Measurements from ENCODE around the gene PLCB1.

Gene PLCB1

DNA sequence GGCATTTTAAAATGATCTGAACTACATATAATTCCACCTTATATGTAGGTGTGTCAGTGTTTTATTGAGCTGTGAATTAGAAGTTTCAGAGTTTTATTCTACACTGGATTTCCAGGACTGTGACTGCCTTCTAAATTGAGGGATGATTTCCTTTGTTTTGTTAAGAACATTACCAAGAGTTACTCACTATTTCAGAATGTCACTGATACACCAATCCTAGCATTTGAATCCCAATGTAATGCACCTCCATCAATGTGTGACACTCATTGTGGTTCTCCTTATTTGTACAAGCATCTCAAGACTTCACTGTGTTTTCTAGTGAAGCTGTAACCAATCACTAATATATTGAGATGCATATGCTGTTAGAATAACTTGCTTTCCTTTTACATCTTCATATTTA, 86.8 kb downstream of the PLCB1 start:
- no peak for DNase-seq (ENCODE audit: low read depth, low spot score)

DNA sequence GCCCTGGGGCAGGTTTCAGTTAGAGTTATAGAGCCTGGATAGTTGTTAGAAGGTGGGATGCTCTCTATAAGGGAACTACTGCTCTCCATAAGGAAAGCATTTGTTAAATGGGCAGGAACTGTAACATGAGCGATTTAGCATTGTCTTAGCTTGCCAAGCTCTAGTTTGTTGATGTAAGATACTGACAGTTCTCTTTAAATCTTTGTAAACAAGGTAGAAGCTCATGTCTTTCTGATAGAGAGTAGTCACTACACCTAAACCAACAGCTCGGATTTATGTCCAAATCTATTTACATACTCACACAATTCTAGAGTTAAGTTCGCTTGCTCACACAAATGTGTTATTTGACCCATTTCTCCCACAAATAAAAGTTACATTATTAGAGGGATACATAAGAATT, 87.3 kb downstream of the PLCB1 start:
- no peak for DNase-seq (ENCODE audit: low read depth, low spot score)
- H3K9me3 ChIP-seq (ENCODE audit: low read depth, low read length): no peaks in the 10 kb centered on the region
- TF ChIP-seq POLR2AphosphoS5 (IDR thresholded peaks at IDR 0.05; ENCODE audit: borderline replicate concordance, low read depth, low read length): no peak
- no peak for TF ChIP-seq FOXP2 (optimal IDR thresholded peaks at IDR 0.05; ENCODE audit: control extremely low read depth, extremely low read length, insufficient read depth)
- TF ChIP-seq EZH2 (IDR thresholded peaks at IDR 0.05): no peak
- no peak overlapping the region for H3K9ac ChIP-seq (ENCODE audit: insufficient read length)
- H3K36me3 ChIP-seq (ENCODE audit: insufficient read depth, low read length): no peaks in the 10 kb centered on the region
- H3K4me3 ChIP-seq: no peak overlapping the region
- no peak overlapping the region for H3K27ac ChIP-seq

More for the DNA sequence above, 86.8 kb downstream of the PLCB1 start:
- Histone ChIP-seq H3K27ac (no peak overlapping the region), H3K9me3 (ENCODE audit: low read depth, low read length) (no peaks in the 10 kb centered on the region), H3K36me3 (ENCODE audit: insufficient read depth, low read length) (no peaks in the 10 kb centered on the region), H3K9ac (ENCODE audit: insufficient read length) (no peak overlapping the region), H3K4me3 (no peak overlapping the region)
- no peak for TF ChIP-seq POLR2AphosphoS5 (IDR thresholded peaks at IDR 0.05; ENCODE audit: borderline replicate concordance, low read depth, low read length)
- no peak for TF ChIP-seq EZH2 (IDR thresholded peaks at IDR 0.05)
- no peak for TF ChIP-seq FOXP2 (optimal IDR thresholded peaks at IDR 0.05; ENCODE audit: control extremely low read depth, extremely low read length, insufficient read depth)

DNA sequence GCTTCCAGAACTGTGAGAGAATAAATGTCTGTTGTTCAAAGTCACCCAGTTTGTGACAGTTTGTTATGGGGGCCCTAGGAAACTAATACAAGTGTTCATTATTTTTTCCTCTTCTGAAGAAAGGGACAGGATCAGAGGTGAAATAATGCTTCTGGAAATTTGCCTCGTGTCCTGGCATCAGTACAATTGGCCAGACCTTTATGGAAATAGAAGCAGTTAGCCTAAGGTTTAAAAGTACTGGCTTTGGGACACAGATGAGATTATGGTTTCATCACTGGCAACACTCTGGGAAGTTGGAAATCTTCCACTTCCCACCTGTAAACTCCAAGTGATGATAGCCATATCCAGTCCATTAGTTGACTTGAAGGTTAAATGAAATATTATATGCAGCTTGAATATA, 88.7 kb downstream of the PLCB1 start:
- no peak for DNase-seq (ENCODE audit: low read depth, low spot score)
- Histone ChIP-seq H3K36me3 (ENCODE audit: insufficient read depth, low read length) (no peaks in the 10 kb centered on the region), H3K9me3 (ENCODE audit: low read depth, low read length) (no peaks in the 10 kb centered on the region), H3K27ac (no peak overlapping the region), H3K9ac (ENCODE audit: insufficient read length) (no peak overlapping the region), H3K4me3 (no peak overlapping the region)
- no peak for TF ChIP-seq POLR2AphosphoS5 (IDR thresholded peaks at IDR 0.05; ENCODE audit: borderline replicate concordance, low read depth, low read length)
- TF ChIP-seq EZH2 (IDR thresholded peaks at IDR 0.05): no peak
- no peak for TF ChIP-seq FOXP2 (optimal IDR thresholded peaks at IDR 0.05; ENCODE audit: control extremely low read depth, extremely low read length, insufficient read depth)

DNA sequence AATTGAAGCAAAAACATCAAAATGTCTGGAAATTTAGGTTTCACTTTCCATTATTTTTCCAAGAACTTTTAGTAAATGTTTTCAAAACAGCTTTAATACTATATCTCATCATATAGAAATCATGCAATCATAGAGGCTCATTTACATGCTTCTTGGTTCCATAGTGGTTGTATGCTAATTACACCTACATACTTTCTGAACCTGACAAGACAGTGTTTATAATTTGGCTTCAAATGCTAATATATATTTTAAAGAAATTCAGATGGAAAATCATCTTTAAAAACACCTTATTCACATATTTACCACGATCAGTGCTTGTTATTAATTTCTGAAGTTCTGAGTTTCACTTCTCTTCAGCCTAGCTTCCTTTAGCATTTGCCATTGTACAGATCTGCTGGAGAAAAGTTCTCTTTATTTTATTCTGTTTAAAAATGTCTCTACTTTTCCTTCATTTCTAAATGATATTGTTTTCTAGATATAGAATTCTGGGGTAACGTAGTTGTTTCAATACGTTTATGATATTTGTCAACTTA, 89.9 kb downstream of the PLCB1 start:
- Histone ChIP-seq H3K9me3 (ENCODE audit: low read depth, low read length) (no peaks in the 10 kb centered on the region), H3K4me3 (no peak overlapping the region), H3K36me3 (ENCODE audit: insufficient read depth, low read length) (no peaks in the 10 kb centered on the region), H3K27ac (no peak overlapping the region), H3K9ac (ENCODE audit: insufficient read length) (no peak overlapping the region)
- TF ChIP-seq EZH2 (IDR thresholded peaks at IDR 0.05) (no peak), FOXP2 (optimal IDR thresholded peaks at IDR 0.05; ENCODE audit: control extremely low read depth, extremely low read length, insufficient read depth) (no peak), POLR2AphosphoS5 (IDR thresholded peaks at IDR 0.05; ENCODE audit: borderline replicate concordance, low read depth, low read length) (no peak)
- no peak for DNase-seq (ENCODE audit: low read depth, low spot score)

DNA sequence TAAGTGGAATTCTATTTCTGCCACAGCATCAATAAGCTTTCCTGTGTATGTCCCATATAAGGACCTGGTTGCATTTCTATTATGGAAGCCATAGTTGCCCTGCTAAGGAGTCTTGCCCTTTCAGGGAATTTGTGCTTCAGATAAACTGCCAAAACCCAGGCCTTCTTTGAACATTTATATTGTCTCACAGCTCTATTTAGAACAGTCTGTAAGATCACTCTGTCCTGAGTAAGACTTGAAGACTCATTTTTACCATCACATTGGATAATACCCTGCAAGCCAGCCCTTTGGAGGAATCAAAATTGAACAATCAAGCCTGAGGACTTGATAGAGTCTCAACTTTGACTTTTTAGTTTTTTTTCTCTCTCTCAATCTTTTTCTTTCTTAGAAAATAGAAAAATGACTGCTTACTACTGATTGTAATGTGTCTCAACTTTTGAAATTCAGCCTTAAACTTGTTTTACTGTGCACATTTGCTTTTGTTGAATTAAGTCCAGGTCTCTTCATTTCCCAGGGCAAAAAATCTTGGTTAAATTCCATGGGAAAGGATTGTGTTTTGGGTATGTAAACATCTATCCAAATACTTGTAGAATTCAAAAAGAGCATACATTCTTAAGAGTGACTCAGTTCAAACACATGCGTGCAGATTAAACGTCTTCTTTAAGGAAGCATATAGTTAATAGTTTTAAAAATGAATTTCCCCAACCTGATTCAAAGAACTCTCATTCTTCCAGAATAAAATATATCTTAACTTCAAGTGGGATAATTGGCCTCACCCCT, 91.2 kb downstream of the PLCB1 start:
- Histone ChIP-seq H3K9me3 (ENCODE audit: low read depth, low read length) (no peaks in the 10 kb centered on the region), H3K4me3 (no peak overlapping the region), H3K36me3 (ENCODE audit: insufficient read depth, low read length) (no peaks in the 10 kb centered on the region), H3K27ac (no peak overlapping the region), H3K9ac (ENCODE audit: insufficient read length) (no peak overlapping the region)
- DNase-seq (ENCODE audit: low read depth, low spot score): no peak
- TF ChIP-seq POLR2AphosphoS5 (IDR thresholded peaks at IDR 0.05; ENCODE audit: borderline replicate concordance, low read depth, low read length) (no peak), FOXP2 (optimal IDR thresholded peaks at IDR 0.05; ENCODE audit: control extremely low read depth, extremely low read length, insufficient read depth) (no peak), EZH2 (IDR thresholded peaks at IDR 0.05) (no peak)

DNA sequence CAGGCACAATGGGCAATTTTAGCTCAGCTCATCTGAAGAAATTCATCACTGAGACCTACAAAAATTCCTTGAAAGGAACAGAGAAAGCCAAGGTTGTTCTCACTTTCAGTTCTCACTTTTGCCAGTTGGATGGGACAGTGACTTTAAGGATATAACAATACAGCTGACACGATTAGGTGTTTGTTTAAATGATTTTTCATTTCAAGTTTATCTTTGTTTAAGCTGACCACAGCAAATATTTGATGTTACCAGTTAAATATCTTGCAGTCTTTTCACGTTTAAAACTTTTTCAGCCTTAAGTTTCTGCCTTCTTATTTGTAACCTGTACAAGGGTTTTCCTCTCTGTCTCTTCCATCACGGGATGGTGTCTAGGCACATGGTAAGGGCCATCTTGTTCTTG, 93.6 kb downstream of the PLCB1 start:
- no peak overlapping the region for H3K27ac ChIP-seq
- TF ChIP-seq EZH2 (IDR thresholded peaks at IDR 0.05) (no peak), FOXP2 (optimal IDR thresholded peaks at IDR 0.05; ENCODE audit: control extremely low read depth, extremely low read length, insufficient read depth) (no peak), POLR2AphosphoS5 (IDR thresholded peaks at IDR 0.05; ENCODE audit: borderline replicate concordance, low read depth, low read length) (no peak)
- DNase-seq (ENCODE audit: low read depth, low spot score): no peak
- no peaks in the 10 kb centered on the region for H3K36me3 ChIP-seq (ENCODE audit: insufficient read depth, low read length)
- H3K9ac ChIP-seq (ENCODE audit: insufficient read length): no peak overlapping the region
- no peak overlapping the region for H3K4me3 ChIP-seq
- H3K9me3 ChIP-seq (ENCODE audit: low read depth, low read length): no peaks in the 10 kb centered on the region

DNA sequence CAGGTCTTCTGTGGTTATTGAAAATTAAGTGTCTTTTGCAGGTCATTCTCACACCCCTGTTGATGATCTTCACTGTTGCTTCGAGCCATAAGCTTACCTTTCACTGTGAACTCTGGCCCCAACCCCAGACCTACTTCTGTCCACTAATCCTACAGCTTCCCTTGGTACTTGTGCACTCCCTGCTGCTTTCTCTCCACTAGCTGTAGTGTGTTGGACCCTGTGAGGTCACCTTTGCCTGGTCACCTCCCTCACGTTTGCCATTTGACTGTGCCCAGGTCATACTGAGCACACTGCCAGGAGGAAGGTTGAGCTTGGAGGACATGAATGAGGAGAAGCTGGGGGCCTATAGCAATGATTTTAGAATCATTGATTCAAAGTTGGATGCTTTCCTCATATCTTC, 94.0 kb downstream of the PLCB1 start:
- H3K9me3 ChIP-seq (ENCODE audit: low read depth, low read length): no peaks in the 10 kb centered on the region
- H3K9ac ChIP-seq (ENCODE audit: insufficient read length): no peak overlapping the region
- no peaks in the 10 kb centered on the region for H3K36me3 ChIP-seq (ENCODE audit: insufficient read depth, low read length)
- no peak for DNase-seq (ENCODE audit: low read depth, low spot score)
- no peak for TF ChIP-seq FOXP2 (optimal IDR thresholded peaks at IDR 0.05; ENCODE audit: control extremely low read depth, extremely low read length, insufficient read depth)
- no peak for TF ChIP-seq POLR2AphosphoS5 (IDR thresholded peaks at IDR 0.05; ENCODE audit: borderline replicate concordance, low read depth, low read length)
- no peak for TF ChIP-seq EZH2 (IDR thresholded peaks at IDR 0.05)
- H3K27ac ChIP-seq: no peak overlapping the region
- H3K4me3 ChIP-seq: no peak overlapping the region

DNA sequence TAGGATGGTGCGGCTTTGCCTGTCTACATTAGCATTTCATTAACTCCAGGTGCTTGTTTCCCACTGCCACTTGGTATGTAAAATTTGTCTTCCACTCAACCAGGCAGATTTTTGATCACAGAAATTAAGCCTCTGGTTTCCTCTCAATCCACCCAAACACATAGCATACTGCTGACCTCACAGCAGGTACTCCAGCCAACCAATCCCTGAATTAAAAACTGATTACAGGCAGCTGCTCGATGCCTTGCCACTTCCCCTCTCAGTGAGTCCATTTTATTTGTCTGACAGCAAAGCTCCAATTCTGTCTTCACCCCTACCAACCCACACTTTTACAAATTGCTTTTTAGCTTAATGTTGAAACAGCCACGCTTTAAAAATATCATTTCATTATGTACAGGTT, 95.2 kb downstream of the PLCB1 start:
- H3K9me3 ChIP-seq (ENCODE audit: low read depth, low read length): no peaks in the 10 kb centered on the region
- no peaks in the 10 kb centered on the region for H3K36me3 ChIP-seq (ENCODE audit: insufficient read depth, low read length)
- DNase-seq (ENCODE audit: low read depth, low spot score): no peak
- H3K27ac ChIP-seq: no peak overlapping the region
- no peak overlapping the region for H3K4me3 ChIP-seq
- no peak overlapping the region for H3K9ac ChIP-seq (ENCODE audit: insufficient read length)
- TF ChIP-seq FOXP2 (optimal IDR thresholded peaks at IDR 0.05; ENCODE audit: control extremely low read depth, extremely low read length, insufficient read depth) (no peak), POLR2AphosphoS5 (IDR thresholded peaks at IDR 0.05; ENCODE audit: borderline replicate concordance, low read depth, low read length) (no peak), EZH2 (IDR thresholded peaks at IDR 0.05) (no peak)

Data from SK-N-MC (cell line).